ENCODE results near the gene CPTP.

DNA sequence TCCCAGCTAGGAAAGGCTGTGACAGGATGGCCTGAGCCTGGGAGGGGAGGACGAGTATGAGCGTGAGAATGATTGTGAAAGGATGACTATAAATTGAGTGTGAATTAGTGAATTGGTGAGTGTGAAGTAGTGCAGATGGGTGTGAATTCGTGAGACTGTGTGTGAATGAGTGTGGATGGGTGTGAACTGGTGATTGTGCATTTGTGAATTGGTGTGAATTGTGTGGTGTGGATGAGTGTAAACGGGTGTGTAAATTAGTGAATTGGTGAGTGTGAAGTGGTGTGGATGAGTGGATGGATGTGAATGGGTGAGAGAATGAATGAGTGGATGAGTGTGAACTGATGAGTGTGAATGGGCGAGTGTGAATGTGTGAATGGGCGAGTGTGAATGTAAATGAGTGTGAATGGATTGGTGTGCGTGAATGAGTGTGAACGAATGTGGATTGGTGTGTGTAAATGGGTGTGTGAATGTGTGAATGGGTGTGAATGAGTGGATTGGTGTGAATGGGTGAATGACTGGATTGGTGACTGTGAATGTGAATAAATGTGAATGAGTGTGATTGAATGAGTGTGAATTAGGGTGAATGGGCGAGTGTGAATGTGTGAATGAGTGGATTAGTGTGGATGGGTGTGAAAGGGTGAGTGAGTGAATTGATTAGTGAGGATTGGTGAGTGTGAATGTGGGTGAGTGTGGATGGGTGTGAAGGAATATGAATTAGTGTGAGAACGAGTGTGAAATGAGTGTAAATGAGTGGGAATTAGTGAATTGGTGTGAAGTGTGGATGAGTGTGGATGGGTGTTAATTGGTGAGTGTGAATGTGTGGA is 41.5 kb downstream of the CPTP start:
- TF ChIP-seq, protein P1, sequence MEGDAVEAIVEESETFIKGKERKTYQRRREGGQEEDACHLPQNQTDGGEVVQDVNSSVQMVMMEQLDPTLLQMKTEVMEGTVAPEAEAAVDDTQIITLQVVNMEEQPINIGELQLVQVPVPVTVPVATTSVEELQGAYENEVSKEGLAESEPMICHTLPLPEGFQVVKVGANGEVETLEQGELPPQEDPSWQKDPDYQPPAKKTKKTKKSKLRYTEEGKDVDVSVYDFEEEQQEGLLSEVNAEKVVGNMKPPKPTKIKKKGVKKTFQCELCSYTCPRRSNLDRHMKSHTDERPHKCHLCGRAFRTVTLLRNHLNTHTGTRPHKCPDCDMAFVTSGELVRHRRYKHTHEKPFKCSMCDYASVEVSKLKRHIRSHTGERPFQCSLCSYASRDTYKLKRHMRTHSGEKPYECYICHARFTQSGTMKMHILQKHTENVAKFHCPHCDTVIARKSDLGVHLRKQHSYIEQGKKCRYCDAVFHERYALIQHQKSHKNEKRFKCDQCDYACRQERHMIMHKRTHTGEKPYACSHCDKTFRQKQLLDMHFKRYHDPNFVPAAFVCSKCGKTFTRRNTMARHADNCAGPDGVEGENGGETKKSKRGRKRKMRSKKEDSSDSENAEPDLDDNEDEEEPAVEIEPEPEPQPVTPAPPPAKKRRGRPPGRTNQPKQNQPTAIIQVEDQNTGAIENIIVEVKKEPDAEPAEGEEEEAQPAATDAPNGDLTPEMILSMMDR (IDR thresholded peaks at IDR 0.05) = no peak
- no peak for TF ChIP-seq POLR2A (IDR thresholded peaks at IDR 0.05)
